Activated CD4-positive, alpha-beta memory T cell treated with anti-CD3 and anti-CD28 coated beads, Interleukin-2, amount 10 ng/mL, durations not matched to agents 7 days and 5 days (primary cell): ENCODE results near the gene PIGZ. TPM values are rescaled to one million over a fixed set of nuclear protein-coding genes. Genes with fewer than 3 reads are reported as not detected.

Experiments used
- CTCF ChIA-PET: fragments of 350-600 bp; sonication (Branson Sonifier 250); formaldehyde crosslinking; loops from one replicate; lab custom pipeline; 2021; ENCODE audit warnings: antibody characterized with exemption, inconsistent platforms; lab: Charles Lee
- POLR2A ChIA-PET: fragments of 350-600 bp; sonication (Branson Sonifier 250); formaldehyde crosslinking; loops from one replicate; lab custom pipeline; 2021; ENCODE audit warnings: antibody characterized with exemption; lab: Charles Lee
- DNase-seq: peaks from one replicate; pipeline ENCODE4 v3.0.0-alpha.2; 2020
- H3K27ac Mint-ChIP-seq: one replicate; pipeline ENCODE4 v1.8.0; 2021; ENCODE audit warnings: mild to moderate bottlenecking, mixed read lengths
- H3K27me3 Mint-ChIP-seq: one replicate; pipeline ENCODE4 v1.8.0; 2021; ENCODE audit warnings: mixed read lengths
- H3K36me3 Mint-ChIP-seq: one replicate; pipeline ENCODE4 v1.8.0; 2021; ENCODE audit warnings: low read depth, mixed read lengths
- H3K4me1 Mint-ChIP-seq: one replicate; pipeline ENCODE4 v1.8.0; 2021; ENCODE audit warnings: mixed read lengths
- H3K4me3 Mint-ChIP-seq: one replicate; pipeline ENCODE4 v1.8.0; 2021; ENCODE audit warnings: mild to moderate bottlenecking, mixed read lengths
- H3K9me3 Mint-ChIP-seq: one replicate; pipeline ENCODE4 v1.8.0; 2021; ENCODE audit warnings: mixed read lengths
- total RNA-seq, 2 experiments: library from RNA; stranded (reverse); gene quantifications; one replicate each; pipeline ENCODE4 v1.2.3, GENCODE V29; 2021

PIGZ gene
- total RNA-seq, 2 experiments from 2014 or later: 1.7 to 1.8 TPM

GRCh38 chr3:197007953-197008352 is 39.3 kb upstream of the PIGZ start:
- Mint-ChIP-seq H3K9me3 (no peaks in the 10 kb centered on the region), H3K4me3 (no peak overlapping the region), H3K27me3 (no peaks in the 10 kb centered on the region), H3K4me1 (peaks cover 8% of the 10 kb centered on the region), H3K27ac (no peak overlapping the region), H3K36me3 (no peaks in the 10 kb centered on the region)
- ChIA-PET CTCF (interaction anchor here (1.1 kb wide), 1 partner anchor 21 kb away, joined by 3 read pairs; the partner anchor contains the start of gene MELTF), POLR2A (no interaction called here)
- no peak for DNase-seq

- Mint-ChIP-seq H3K27me3 (no peaks in the 10 kb centered on the region), H3K27ac (no peak overlapping the region), H3K36me3 (no peaks in the 10 kb centered on the region), H3K4me3 (no peak overlapping the region), H3K4me1 (peaks cover 8% of the 10 kb centered on the region), H3K9me3 (no peaks in the 10 kb centered on the region)
- DNase-seq: no peak
- CTCF ChIA-PET: interaction anchor here (1.1 kb wide), 1 partner anchor 22 kb away, joined by 3 read pairs; the partner anchor contains the start of gene MELTF
- POLR2A ChIA-PET: interaction anchor here (1.1 kb wide), 1 partner anchor 10 kb away, joined by 3 read pairs; no protein-coding TSS in a partner anchor
These were observed 38.8 kb upstream of the PIGZ start for GRCh38 chr3:197007296-197007940.

GRCh38 chr3:197006860-197007259 is 38.2 kb upstream of the PIGZ start:
- ChIA-PET CTCF (interaction anchor here (1.1 kb wide), 1 partner anchor 22 kb away, joined by 3 read pairs; the partner anchor contains the start of gene MELTF), POLR2A (interaction anchor here (1.1 kb wide), 1 partner anchor 9 kb away, joined by 3 read pairs; no protein-coding TSS in a partner anchor)
- no peaks in the 10 kb centered on the region for H3K9me3 Mint-ChIP-seq

GRCh38 chr3:197006446-197006845 is 37.8 kb upstream of the PIGZ start:
- Mint-ChIP-seq H3K27me3 (no peaks in the 10 kb centered on the region), H3K27ac (no peak overlapping the region), H3K9me3 (no peaks in the 10 kb centered on the region), H3K4me3 (no peak overlapping the region), H3K4me1 (peaks cover 9% of the 10 kb centered on the region), H3K36me3 (no peaks in the 10 kb centered on the region)
- ChIA-PET POLR2A (interaction anchor here (1.1 kb wide), 1 partner anchor 9 kb away, joined by 3 read pairs; no protein-coding TSS in a partner anchor), CTCF (no interaction called here)
- no peak for DNase-seq

More at GRCh38 chr3:197006860-197007259, 38.2 kb upstream of the PIGZ start:
- H3K4me3 Mint-ChIP-seq: no peak overlapping the region
- no peaks in the 10 kb centered on the region for H3K27me3 Mint-ChIP-seq
- H3K27ac Mint-ChIP-seq: no peak overlapping the region
- DNase-seq: no peak
- H3K4me1 Mint-ChIP-seq: peaks cover 8% of the 10 kb centered on the region
- H3K36me3 Mint-ChIP-seq: no peaks in the 10 kb centered on the region

GRCh38 chr3:197003461-197004385 is 35.1 kb upstream of the PIGZ start:
- Mint-ChIP-seq H3K9me3 (no peaks in the 10 kb centered on the region), H3K27ac (peak overlapping the region; percentile 65), H3K27me3 (no peaks in the 10 kb centered on the region), H3K4me1 (peaks cover 9% of the 10 kb centered on the region), H3K4me3 (peak overlapping the region; percentile 75), H3K36me3 (no peaks in the 10 kb centered on the region)
- ChIA-PET POLR2A (interaction anchor here (0.6 to 1.9 kb wide), 8 partner anchors 10 to 372 kb away, joined by 3 to 21 read pairs (median 4); partner anchors contain the start of genes MELTF and NCBP2), CTCF (interaction anchor here (1.0 to 4.3 kb wide), 5 partner anchors 13 to 184 kb away, joined by 3 to 18 read pairs (median 6); partner anchors contain the start of genes MELTF and NCBP2)
- DNase-seq: peak; percentile 28

GRCh38 chr3:197002701-197003454 is 34.2 kb upstream of the PIGZ start:
- Mint-ChIP-seq H3K27ac (no peak overlapping the region), H3K4me1 (peaks cover 9% of the 10 kb centered on the region), H3K4me3 (no peak overlapping the region), H3K9me3 (no peaks in the 10 kb centered on the region), H3K36me3 (no peaks in the 10 kb centered on the region), H3K27me3 (no peaks in the 10 kb centered on the region)
- POLR2A ChIA-PET: interaction anchor here (0.6 to 1.9 kb wide), 8 partner anchors 9 to 371 kb away, joined by 3 to 21 read pairs (median 4); partner anchors contain the start of genes MELTF and NCBP2
- CTCF ChIA-PET: interaction anchor here (0.9 to 4.3 kb wide), 4 partner anchors 27 to 220 kb away, joined by 3 to 18 read pairs (median 6); partner anchors contain the start of genes MELTF and NCBP2
- DNase-seq: peak; percentile 76

GRCh38 chr3:197001972-197002700 is 33.5 kb upstream of the PIGZ start:
- ChIA-PET POLR2A (interaction anchor here (1.3 to 1.9 kb wide), 2 partner anchors 24 to 28 kb away, joined by 3 to 21 read pairs; partner anchors contain the start of gene MELTF), CTCF (interaction anchor here (0.6 to 4.3 kb wide), 4 partner anchors 28 to 220 kb away, joined by 3 to 18 read pairs (median 6); partner anchors contain the start of gene MELTF)
- H3K27me3 Mint-ChIP-seq: no peaks in the 10 kb centered on the region
- DNase-seq: no peak
- H3K27ac Mint-ChIP-seq: peak overlapping the region; percentile 47
- no peaks in the 10 kb centered on the region for H3K9me3 Mint-ChIP-seq
- no peaks in the 10 kb centered on the region for H3K36me3 Mint-ChIP-seq
- H3K4me1 Mint-ChIP-seq: peaks cover 9% of the 10 kb centered on the region
- peak overlapping the region; percentile 67 for H3K4me3 Mint-ChIP-seq

- no peaks in the 10 kb centered on the region for H3K36me3 Mint-ChIP-seq
- peak overlapping the region; percentile 67 for H3K4me3 Mint-ChIP-seq
- ChIA-PET POLR2A (no interaction called here), CTCF (no interaction called here)
- no peak for DNase-seq
- H3K9me3 Mint-ChIP-seq: no peaks in the 10 kb centered on the region
- peaks cover 9% of the 10 kb centered on the region for H3K4me1 Mint-ChIP-seq
- H3K27ac Mint-ChIP-seq: peak overlapping the region; percentile 47
- H3K27me3 Mint-ChIP-seq: no peaks in the 10 kb centered on the region
These were observed 32.7 kb upstream of the PIGZ start for GRCh38 chr3:197001106-197001971.

- Mint-ChIP-seq H3K4me1 (peaks cover 9% of the 10 kb centered on the region), H3K36me3 (no peaks in the 10 kb centered on the region), H3K27ac (no peak overlapping the region), H3K27me3 (no peaks in the 10 kb centered on the region), H3K4me3 (no peak overlapping the region), H3K9me3 (no peaks in the 10 kb centered on the region)
- ChIA-PET POLR2A (no interaction called here), CTCF (no interaction called here)
- DNase-seq: no peak
These were observed 31.6 kb upstream of the PIGZ start for GRCh38 chr3:197000211-197000610.

- ChIA-PET CTCF (interaction anchor here (1.1 kb wide), 1 partner anchor 29 kb away, joined by 3 read pairs; no protein-coding TSS in a partner anchor), POLR2A (no interaction called here)
- Mint-ChIP-seq H3K4me1 (peaks cover 6% of the 10 kb centered on the region), H3K9me3 (no peaks in the 10 kb centered on the region), H3K4me3 (no peak overlapping the region), H3K27me3 (no peaks in the 10 kb centered on the region), H3K36me3 (no peaks in the 10 kb centered on the region), H3K27ac (no peak overlapping the region)
- no peak for DNase-seq
These were observed 30.5 kb upstream of the PIGZ start for GRCh38 chr3:196998966-196999760.
